ENCODE data around the gene TEAD2. TPM values are rescaled to one million over a fixed set of nuclear protein-coding genes. Genes with fewer than 3 reads are reported as not detected.

TEAD2 gene
- polyA plus RNA-seq, 1 donor from 2014 or later, result 1.0 TPM

- no peaks in the 10 kb centered on the region for H3K36me3 ChIP-seq (ENCODE audit: insufficient read depth, low read length)
- H3K4me2 ChIP-seq (ENCODE audit: low read length), result no peak overlapping the region
- no peak for TF ChIP-seq POLR2AphosphoS5 (IDR thresholded peaks at IDR 0.05)
- no peak for TF ChIP-seq EZH2 (IDR thresholded peaks at IDR 0.05; ENCODE audit: borderline replicate concordance, insufficient read depth, low read length, poor library complexity, severe bottlenecking)
- no peak for TF ChIP-seq RAD21 (conservative IDR thresholded peaks at IDR 0.05)
- no peak for TF ChIP-seq TAF1 (IDR thresholded peaks at IDR 0.05; ENCODE audit: low read depth)
- TF ChIP-seq CTCF (IDR thresholded peaks at IDR 0.05; ENCODE audit: poor library complexity, severe bottlenecking), result no peak
- no peak for TF ChIP-seq EP300 (conservative IDR thresholded peaks at IDR 0.05; ENCODE audit: poor library complexity, severe bottlenecking)
- TF ChIP-seq REST (IDR thresholded peaks at IDR 0.05; ENCODE audit: borderline replicate concordance), result no peak
- no peak for TF ChIP-seq SMC3 (conservative IDR thresholded peaks at IDR 0.05; ENCODE audit: poor library complexity)
- TF ChIP-seq MXI1 (conservative IDR thresholded peaks at IDR 0.05; ENCODE audit: poor library complexity, severe bottlenecking), result no peak
- H3F3A ChIP-seq (ENCODE audit: insufficient read depth, low read length, poor library complexity, severe bottlenecking), result no peaks in the 10 kb centered on the region
- no peak overlapping the region for H3K4me3 ChIP-seq (ENCODE audit: low read length)
- no peaks in the 10 kb centered on the region for H3K27me3 ChIP-seq (ENCODE audit: insufficient read depth, low read depth, low read length)
- no peak overlapping the region for H3K27ac ChIP-seq (ENCODE audit: low read length)
- H4K20me1 ChIP-seq (ENCODE audit: insufficient read depth), result no peaks in the 10 kb centered on the region
- no peak overlapping the region for H2AFZ ChIP-seq (ENCODE audit: low read depth, low read length)
- no peaks in the 10 kb centered on the region for H3K9me2 ChIP-seq (ENCODE audit: insufficient read depth, low read length)
- H3K9ac ChIP-seq (ENCODE audit: low read length), result no peak overlapping the region
- no peaks in the 10 kb centered on the region for H3K79me2 ChIP-seq (replicated peaks; ENCODE audit: insufficient read depth, low read length)
- H3K9me3 ChIP-seq (ENCODE audit: low read length), result no peaks in the 10 kb centered on the region
Observed at GRCh38 chr19:49342291-49342721, 19.9 kb downstream of the TEAD2 start.

- Histone ChIP-seq H3K4me3 (ENCODE audit: low read length) (no peak overlapping the region), H2AFZ (ENCODE audit: low read depth, low read length) (no peak overlapping the region), H4K20me1 (ENCODE audit: insufficient read depth) (no peaks in the 10 kb centered on the region), H3K27me3 (ENCODE audit: insufficient read depth, low read depth, low read length) (no peaks in the 10 kb centered on the region), H3K79me2 (replicated peaks; ENCODE audit: insufficient read depth, low read length) (no peaks in the 10 kb centered on the region), H3K36me3 (ENCODE audit: insufficient read depth, low read length) (no peaks in the 10 kb centered on the region), H3K4me2 (ENCODE audit: low read length) (no peak overlapping the region), H3K9ac (ENCODE audit: low read length) (no peak overlapping the region), H3K27ac (ENCODE audit: low read length) (no peak overlapping the region), H3F3A (ENCODE audit: insufficient read depth, low read length, poor library complexity, severe bottlenecking) (no peaks in the 10 kb centered on the region), H3K9me3 (ENCODE audit: low read length) (no peaks in the 10 kb centered on the region), H3K9me2 (ENCODE audit: insufficient read depth, low read length) (no peaks in the 10 kb centered on the region)
- TF ChIP-seq RAD21 (conservative IDR thresholded peaks at IDR 0.05), result no peak
- no peak for TF ChIP-seq SMC3 (conservative IDR thresholded peaks at IDR 0.05; ENCODE audit: poor library complexity)
- TF ChIP-seq POLR2AphosphoS5 (IDR thresholded peaks at IDR 0.05), result no peak
- no peak for TF ChIP-seq TAF1 (IDR thresholded peaks at IDR 0.05; ENCODE audit: low read depth)
- no peak for TF ChIP-seq EP300 (conservative IDR thresholded peaks at IDR 0.05; ENCODE audit: poor library complexity, severe bottlenecking)
- TF ChIP-seq EZH2 (IDR thresholded peaks at IDR 0.05; ENCODE audit: borderline replicate concordance, insufficient read depth, low read length, poor library complexity, severe bottlenecking), result no peak
- no peak for TF ChIP-seq CTCF (IDR thresholded peaks at IDR 0.05; ENCODE audit: poor library complexity, severe bottlenecking)
- no peak for TF ChIP-seq REST (IDR thresholded peaks at IDR 0.05; ENCODE audit: borderline replicate concordance)
- no peak for TF ChIP-seq MXI1 (conservative IDR thresholded peaks at IDR 0.05; ENCODE audit: poor library complexity, severe bottlenecking)
Observed at GRCh38 chr19:49340865-49341718, 21.1 kb downstream of the TEAD2 start.

Measured in neural cell (in vitro differentiated cells).